ENCODE results near the gene ECE1.

DNA sequence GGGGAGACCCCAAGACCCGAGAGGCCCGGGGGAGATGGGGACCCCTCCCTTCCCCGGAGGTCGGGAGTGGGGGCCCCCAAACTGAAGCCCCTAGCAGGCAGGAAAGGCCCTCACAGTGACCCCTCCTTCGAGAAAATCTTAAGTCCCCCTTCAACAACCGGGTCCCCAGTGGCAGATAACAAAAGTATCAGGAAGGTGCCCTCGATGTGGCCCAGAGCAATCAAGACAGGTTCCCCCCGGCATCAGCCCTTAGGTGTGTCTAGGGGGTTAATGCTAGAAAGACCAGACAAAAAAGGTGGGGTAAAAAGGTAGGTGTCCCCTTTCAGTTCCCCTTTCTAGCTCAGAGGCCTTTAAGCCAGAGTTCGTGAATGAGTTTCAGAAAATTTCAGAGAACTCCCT is 282 bp upstream of the ECE1 start:
- TF ChIP-seq EZH2 (IDR thresholded peaks at IDR 0.05; ENCODE audit: insufficient read depth, poor library complexity, severe bottlenecking) (no peak), EZH2phosphoT487 (IDR thresholded peaks at IDR 0.05; ENCODE audit: insufficient read depth, low read depth) (no peak)
